HepG2 (cell line): Measurements from ENCODE around the gene FAM181A. TPM values are rescaled to one million over a fixed set of nuclear protein-coding genes. Genes with fewer than 3 reads are reported as not detected.

Experiments
- ESRRA ChIP-seq: sonication (generic); formaldehyde crosslinking; IDR thresholded peaks from 2 replicates; pipeline ENCODE4 v1.5.1; 2020; ENCODE audit warnings: mild to moderate bottlenecking, low read depth, missing genetic modification reagents
- NONO ChIP-seq, 2 experiments: fragments of 450-650 bp in 1 of 2; sonication (generic) in 1 of 2; formaldehyde crosslinking in 1 of 2; IDR thresholded peaks in 1 of 2; conservative IDR thresholded peaks in 1 of 2; 2 replicates each; pipeline versions ENCODE4 v1.6.1 to v1.8.0; 2017 to 2022; ENCODE audit warnings: mild to moderate bottlenecking in 1 of 2, missing genetic modification reagents in 1 of 2, moderate library complexity in 1 of 2
- NR2F6 ChIP-seq, 2 experiments: IDR thresholded peaks; 2 replicates each; pipeline ENCODE4 v1.6.1; 2016; ENCODE audit warnings: antibody characterized with exemption in 1 of 2, mild to moderate bottlenecking in 1 of 2
- ZKSCAN8 ChIP-seq: IDR thresholded peaks from 2 replicates; pipeline ENCODE4 v1.6.1; 2016; ENCODE audit warnings: borderline replicate concordance, missing genetic modification reagents, missing compliant biosample characterization
- ZNF24 ChIP-seq: fragments of 450-650 bp; IDR thresholded peaks from 2 replicates; pipeline ENCODE4 v1.6.1; 2017; ENCODE audit warnings: antibody characterized with exemption, mild to moderate bottlenecking
- ZNF562 ChIP-seq: sonication (generic); formaldehyde crosslinking; IDR thresholded peaks from 2 replicates; pipeline ENCODE4 v1.8.0; 2022; ENCODE audit warnings: missing genetic modification reagents, borderline replicate concordance
- ZNF564 ChIP-seq: sonication (generic); formaldehyde crosslinking; IDR thresholded peaks from 2 replicates; pipeline ENCODE4 v1.8.1; 2023; ENCODE audit warnings: mild to moderate bottlenecking, missing genetic modification reagents
- polyA plus RNA-seq, 8 experiments: library from polyadenylated mRNA; depleted of rRNA in 3 of 8; stranded (reverse) in 7 of 8; unstranded in 1 of 8; fragments of >200 nt; fragmentation: Illumina TruSeq in 4 of 8; extraction: Trizol in 4 of 8; gene quantifications; 2 replicates each; pipeline versions ENCODE4 v1.2.1 to v1.2.3, GENCODE V29; 2011 to 2016; ENCODE audit warnings: low read depth in 4 of 8, missing spikeins in 1 of 8, mixed read lengths in 1 of 8; ENCODE audit not compliant: insufficient read depth in 1 of 8
- total RNA-seq, 5 experiments: library from RNA; depleted of rRNA; stranded (reverse); fragments of >200 nt; fragmentation: Illumina TruSeq; extraction: Trizol; gene quantifications; 2 replicates each; pipeline ENCODE4 v1.2.3, GENCODE V29; 2016; ENCODE audit warnings: low read depth in 1 of 5
- TF ChIP-seq, protein P1 (sequence below): sonication (generic); formaldehyde crosslinking; IDR thresholded peaks from 2 replicates; pipeline ENCODE4 v1.4.0; 2020; ENCODE audit warnings: missing genetic modification reagents, borderline replicate concordance
- TF ChIP-seq, protein P2 (sequence below): IDR thresholded peaks from 2 replicates; pipeline ENCODE4 v1.6.1; 2016; ENCODE audit warnings: missing compliant biosample characterization, missing genetic modification reagents, borderline replicate concordance
- TF ChIP-seq, protein P3 (sequence below): sonication (generic); formaldehyde crosslinking; IDR thresholded peaks from 2 replicates; pipeline ENCODE4 v1.4.0; 2020; ENCODE audit warnings: missing genetic modification reagents
- TF ChIP-seq, protein P4 (sequence below): sonication (generic); formaldehyde crosslinking; IDR thresholded peaks from 2 replicates; pipeline ENCODE4 v1.4.0; 2020; ENCODE audit warnings: mild to moderate bottlenecking, missing genetic modification reagents
- TF ChIP-seq, protein P5 (sequence below): sonication (generic); formaldehyde crosslinking; conservative IDR thresholded peaks from 2 replicates; pipeline ENCODE4 v1.8.0; 2022; ENCODE audit warnings: low read depth, missing genetic modification reagents
- TF ChIP-seq, protein P6 (sequence below): sonication (generic); formaldehyde crosslinking; IDR thresholded peaks from 2 replicates; pipeline ENCODE4 v1.4.0; 2020; ENCODE audit warnings: missing genetic modification reagents

The FAM181A gene
- total and polyA plus RNA-seq, 2 of the 13 experiments (the other 11 are each of a cell fraction or from before 2014, with no cell fraction given), result 1.1 to 1.5 TPM

DNA sequence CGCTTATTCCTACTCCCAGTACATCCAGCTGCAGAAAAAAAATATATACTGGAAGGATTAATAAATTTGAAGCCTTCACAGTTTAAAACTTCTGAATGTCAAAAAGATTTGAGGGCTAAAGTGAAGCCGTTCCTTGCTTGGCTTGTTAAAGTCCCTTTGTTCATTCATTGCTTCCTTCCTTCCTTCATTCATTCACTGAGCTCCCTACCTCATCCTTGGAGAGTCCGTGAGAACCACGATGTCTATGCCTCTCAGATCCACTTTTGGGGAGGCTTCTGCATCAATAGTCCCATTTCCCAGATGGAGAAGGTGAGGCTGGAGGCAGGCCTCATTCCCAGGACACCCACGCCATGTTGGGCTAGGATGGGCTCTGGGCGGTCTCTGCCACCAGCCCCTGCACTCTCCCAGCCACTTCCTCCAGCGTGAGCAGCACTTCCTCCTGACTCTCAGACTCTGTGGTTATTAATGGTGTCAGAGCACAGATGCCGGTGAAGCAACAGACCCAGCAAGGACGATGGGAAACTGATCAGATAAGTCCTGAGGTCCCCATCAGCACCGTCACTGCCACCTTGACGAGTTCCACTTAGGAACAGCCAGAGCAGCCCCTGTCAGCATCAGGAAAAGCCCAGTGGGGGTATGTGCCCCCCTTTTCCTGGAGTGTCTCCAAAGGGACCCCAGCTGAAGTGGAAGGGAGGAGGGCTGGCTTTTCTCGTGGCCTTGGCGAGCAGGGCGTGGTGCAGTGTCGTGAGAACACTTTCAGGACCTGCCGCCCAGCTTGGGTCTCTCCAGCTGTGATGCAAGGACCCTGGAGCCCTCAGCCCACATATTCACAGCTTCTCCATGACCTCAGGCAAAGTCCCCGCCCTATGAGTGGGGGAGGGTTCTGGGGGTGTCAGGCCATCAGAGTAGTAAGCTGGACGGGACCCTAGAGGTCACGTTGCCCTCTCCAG is 28.0 kb downstream of the FAM181A start (continued):
- TF ChIP-seq ESRRA (CRISPR knock-in tag) (no peak), NR2F6 (IDR thresholded peaks at IDR 0.05) (0 out of 2 replicates have a peak, but pooled peaks have one; percentile 23), NR2F6 (CRISPR knock-in tag; IDR thresholded peaks at IDR 0.05) (no peak), ZNF564 (no peak), NONO (IDR thresholded peaks at IDR 0.05) (no peak), NONO (CRISPR knock-in tag; conservative IDR thresholded peaks at IDR 0.05) (no peak), ZNF562 (CRISPR knock-in tag) (no peak), ZNF24 (peak; percentile 46; the same call in 1 of the 2 replicates), ZKSCAN8 (CRISPR knock-in tag) (no peak)
- TF ChIP-seq, protein P1, sequence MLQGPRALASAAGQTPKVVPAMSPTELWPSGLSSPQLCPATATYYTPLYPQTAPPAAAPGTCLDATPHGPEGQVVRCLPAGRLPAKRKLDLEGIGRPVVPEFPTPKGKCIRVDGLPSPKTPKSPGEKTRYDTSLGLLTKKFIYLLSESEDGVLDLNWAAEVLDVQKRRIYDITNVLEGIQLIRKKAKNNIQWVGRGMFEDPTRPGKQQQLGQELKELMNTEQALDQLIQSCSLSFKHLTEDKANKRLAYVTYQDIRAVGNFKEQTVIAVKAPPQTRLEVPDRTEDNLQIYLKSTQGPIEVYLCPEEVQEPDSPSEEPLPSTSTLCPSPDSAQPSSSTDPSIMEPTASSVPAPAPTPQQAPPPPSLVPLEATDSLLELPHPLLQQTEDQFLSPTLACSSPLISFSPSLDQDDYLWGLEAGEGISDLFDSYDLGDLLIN, result no peak
- TF ChIP-seq, protein P2, sequence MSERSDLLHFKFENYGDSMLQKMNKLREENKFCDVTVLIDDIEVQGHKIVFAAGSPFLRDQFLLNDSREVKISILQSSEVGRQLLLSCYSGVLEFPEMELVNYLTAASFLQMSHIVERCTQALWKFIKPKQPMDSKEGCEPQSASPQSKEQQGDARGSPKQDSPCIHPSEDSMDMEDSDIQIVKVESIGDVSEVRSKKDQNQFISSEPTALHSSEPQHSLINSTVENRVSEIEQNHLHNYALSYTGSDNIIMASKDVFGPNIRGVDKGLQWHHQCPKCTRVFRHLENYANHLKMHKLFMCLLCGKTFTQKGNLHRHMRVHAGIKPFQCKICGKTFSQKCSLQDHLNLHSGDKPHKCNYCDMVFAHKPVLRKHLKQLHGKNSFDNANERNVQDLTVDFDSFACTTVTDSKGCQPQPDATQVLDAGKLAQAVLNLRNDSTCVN (CRISPR knock-in tag), result 0 out of 2 replicates have a peak, but pooled peaks have one; percentile 29
- TF ChIP-seq, protein P3, sequence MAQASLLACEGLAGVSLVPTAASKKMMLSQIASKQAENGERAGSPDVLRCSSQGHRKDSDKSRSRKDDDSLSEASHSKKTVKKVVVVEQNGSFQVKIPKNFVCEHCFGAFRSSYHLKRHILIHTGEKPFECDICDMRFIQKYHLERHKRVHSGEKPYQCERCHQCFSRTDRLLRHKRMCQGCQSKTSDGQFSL, result no peak
- TF ChIP-seq, protein P4, sequence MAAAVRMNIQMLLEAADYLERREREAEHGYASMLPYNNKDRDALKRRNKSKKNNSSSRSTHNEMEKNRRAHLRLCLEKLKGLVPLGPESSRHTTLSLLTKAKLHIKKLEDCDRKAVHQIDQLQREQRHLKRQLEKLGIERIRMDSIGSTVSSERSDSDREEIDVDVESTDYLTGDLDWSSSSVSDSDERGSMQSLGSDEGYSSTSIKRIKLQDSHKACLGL, result no peak
- TF ChIP-seq, protein P5, sequence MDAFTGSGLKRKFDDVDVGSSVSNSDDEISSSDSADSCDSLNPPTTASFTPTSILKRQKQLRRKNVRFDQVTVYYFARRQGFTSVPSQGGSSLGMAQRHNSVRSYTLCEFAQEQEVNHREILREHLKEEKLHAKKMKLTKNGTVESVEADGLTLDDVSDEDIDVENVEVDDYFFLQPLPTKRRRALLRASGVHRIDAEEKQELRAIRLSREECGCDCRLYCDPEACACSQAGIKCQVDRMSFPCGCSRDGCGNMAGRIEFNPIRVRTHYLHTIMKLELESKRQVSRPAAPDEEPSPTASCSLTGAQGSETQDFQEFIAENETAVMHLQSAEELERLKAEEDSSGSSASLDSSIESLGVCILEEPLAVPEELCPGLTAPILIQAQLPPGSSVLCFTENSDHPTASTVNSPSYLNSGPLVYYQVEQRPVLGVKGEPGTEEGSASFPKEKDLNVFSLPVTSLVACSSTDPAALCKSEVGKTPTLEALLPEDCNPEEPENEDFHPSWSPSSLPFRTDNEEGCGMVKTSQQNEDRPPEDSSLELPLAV (CRISPR knock-in tag), result no peak
- TF ChIP-seq, protein P6, sequence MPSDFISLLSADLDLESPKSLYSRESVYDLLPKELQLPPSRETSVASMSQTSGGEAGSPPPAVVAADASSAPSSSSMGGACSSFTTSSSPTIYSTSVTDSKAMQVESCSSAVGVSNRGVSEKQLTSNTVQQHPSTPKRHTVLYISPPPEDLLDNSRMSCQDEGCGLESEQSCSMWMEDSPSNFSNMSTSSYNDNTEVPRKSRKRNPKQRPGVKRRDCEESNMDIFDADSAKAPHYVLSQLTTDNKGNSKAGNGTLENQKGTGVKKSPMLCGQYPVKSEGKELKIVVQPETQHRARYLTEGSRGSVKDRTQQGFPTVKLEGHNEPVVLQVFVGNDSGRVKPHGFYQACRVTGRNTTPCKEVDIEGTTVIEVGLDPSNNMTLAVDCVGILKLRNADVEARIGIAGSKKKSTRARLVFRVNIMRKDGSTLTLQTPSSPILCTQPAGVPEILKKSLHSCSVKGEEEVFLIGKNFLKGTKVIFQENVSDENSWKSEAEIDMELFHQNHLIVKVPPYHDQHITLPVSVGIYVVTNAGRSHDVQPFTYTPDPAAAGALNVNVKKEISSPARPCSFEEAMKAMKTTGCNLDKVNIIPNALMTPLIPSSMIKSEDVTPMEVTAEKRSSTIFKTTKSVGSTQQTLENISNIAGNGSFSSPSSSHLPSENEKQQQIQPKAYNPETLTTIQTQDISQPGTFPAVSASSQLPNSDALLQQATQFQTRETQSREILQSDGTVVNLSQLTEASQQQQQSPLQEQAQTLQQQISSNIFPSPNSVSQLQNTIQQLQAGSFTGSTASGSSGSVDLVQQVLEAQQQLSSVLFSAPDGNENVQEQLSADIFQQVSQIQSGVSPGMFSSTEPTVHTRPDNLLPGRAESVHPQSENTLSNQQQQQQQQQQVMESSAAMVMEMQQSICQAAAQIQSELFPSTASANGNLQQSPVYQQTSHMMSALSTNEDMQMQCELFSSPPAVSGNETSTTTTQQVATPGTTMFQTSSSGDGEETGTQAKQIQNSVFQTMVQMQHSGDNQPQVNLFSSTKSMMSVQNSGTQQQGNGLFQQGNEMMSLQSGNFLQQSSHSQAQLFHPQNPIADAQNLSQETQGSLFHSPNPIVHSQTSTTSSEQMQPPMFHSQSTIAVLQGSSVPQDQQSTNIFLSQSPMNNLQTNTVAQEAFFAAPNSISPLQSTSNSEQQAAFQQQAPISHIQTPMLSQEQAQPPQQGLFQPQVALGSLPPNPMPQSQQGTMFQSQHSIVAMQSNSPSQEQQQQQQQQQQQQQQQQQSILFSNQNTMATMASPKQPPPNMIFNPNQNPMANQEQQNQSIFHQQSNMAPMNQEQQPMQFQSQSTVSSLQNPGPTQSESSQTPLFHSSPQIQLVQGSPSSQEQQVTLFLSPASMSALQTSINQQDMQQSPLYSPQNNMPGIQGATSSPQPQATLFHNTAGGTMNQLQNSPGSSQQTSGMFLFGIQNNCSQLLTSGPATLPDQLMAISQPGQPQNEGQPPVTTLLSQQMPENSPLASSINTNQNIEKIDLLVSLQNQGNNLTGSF (CRISPR knock-in tag), result no peak
